Fibroblast of mammary gland (primary cell): Measurements from ENCODE around the gene KIF6.

Experiments
- DNase-seq: peaks from one replicate; pipeline ENCODE4 v3.0.0-alpha.2; 2010; ENCODE audit warnings: low read depth
- H3K4me3 ChIP-seq: 2 replicates; pipeline ENCODE4 v1.5.1; 2011; ENCODE audit warnings: low read depth, mild to moderate bottlenecking, low read length, moderate library complexity; ENCODE audit not compliant: control insufficient read depth
- TF ChIP-seq, protein P1 (sequence below): conservative IDR thresholded peaks from 2 replicates; pipeline ENCODE4 v1.5.1; 2011; ENCODE audit warnings: low read depth, low read length, inconsistent platforms; ENCODE audit not compliant: control insufficient read depth, insufficient read depth

The KIF6 gene

DNA sequence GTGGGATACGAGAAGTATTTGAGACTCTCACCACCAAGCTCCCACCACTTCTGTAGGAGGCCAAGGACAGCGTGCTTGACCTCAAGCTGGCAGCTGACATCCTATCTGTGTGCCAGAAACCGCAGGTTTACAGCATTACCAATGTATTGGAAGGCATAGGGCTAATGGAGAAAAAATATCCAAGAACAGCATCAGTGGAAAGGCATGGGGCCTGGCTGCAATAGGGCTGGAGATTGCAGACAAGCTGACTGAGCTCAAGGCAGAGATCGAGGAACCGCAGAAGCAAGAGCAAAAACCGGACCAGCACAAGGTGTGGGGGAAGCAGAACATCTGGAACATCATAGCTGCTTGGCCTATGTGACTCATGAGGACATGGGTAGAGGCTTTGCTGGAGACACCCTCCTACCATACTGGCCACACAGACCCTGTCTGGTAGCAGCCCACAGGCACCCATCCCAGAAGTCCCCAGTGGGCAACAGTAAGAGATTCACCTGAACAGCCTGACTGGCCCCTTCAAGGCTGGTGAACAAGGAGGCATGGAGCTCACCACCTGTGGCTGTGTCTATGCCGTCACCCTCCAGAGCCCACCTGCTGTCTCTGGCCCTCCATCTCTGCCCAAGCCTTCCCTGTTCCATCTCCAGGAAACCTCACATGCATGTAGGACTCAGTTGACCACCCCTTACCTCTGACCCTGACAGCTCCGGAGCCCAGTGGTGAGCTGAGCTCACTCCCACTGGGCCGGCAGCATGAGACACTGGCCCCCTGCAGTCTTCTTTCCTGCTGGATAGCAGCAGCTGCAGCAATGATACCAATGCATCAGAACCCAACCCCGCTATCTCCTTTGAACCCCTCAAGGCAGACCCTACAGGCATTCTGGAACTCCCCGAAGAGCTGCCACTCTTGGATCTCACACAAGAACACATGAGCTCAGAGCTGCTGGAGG lies 171.1 kb downstream of the KIF6 start:
- no peak overlapping the region for H3K4me3 ChIP-seq
- TF ChIP-seq, protein P1, sequence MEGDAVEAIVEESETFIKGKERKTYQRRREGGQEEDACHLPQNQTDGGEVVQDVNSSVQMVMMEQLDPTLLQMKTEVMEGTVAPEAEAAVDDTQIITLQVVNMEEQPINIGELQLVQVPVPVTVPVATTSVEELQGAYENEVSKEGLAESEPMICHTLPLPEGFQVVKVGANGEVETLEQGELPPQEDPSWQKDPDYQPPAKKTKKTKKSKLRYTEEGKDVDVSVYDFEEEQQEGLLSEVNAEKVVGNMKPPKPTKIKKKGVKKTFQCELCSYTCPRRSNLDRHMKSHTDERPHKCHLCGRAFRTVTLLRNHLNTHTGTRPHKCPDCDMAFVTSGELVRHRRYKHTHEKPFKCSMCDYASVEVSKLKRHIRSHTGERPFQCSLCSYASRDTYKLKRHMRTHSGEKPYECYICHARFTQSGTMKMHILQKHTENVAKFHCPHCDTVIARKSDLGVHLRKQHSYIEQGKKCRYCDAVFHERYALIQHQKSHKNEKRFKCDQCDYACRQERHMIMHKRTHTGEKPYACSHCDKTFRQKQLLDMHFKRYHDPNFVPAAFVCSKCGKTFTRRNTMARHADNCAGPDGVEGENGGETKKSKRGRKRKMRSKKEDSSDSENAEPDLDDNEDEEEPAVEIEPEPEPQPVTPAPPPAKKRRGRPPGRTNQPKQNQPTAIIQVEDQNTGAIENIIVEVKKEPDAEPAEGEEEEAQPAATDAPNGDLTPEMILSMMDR: no peak
- DNase-seq: peak; percentile 32

DNA sequence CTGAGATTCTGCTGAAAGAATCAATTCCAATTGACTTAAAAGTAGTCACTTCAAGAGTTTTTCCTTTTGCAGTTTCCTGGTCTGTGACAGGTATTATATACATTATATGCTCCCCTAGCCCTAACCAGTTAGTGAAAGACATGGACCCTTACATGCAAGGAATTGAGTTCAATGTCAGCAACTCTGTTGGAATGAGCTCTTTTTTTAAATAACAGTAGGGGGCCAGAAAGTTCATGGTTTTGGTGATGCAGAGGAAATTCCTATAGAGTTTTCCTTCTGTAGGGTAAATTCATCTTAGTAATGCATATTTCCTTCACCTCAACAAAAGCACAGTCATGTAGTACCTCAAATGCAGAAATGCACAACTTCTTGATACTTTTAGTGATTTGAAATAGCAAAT lies 172.2 kb downstream of the KIF6 start:
- TF ChIP-seq, protein P1: no peak
- H3K4me3 ChIP-seq: no peak overlapping the region
- DNase-seq: no peak

DNA sequence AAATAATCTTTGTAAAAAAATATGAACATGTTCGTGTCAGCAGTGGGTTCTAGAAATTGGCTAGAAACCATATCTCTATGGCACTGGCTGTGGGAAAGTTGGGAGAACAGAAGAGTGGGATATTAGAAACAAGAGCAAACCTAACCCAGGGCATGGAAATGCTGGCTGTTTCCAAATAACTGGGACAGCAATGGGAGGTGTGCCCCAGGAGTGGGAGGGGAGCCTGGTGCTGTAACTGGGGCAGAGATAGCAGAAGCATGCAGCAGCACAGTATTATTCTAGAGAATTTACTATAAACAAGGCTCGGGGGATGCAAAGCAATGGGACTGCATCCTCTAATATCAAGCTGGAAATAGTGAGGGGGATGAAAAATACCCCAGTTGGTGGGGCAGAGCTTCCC lies 175.0 kb downstream of the KIF6 start:
- no peak overlapping the region for H3K4me3 ChIP-seq
- TF ChIP-seq, protein P1: no peak
- no peak for DNase-seq

DNA sequence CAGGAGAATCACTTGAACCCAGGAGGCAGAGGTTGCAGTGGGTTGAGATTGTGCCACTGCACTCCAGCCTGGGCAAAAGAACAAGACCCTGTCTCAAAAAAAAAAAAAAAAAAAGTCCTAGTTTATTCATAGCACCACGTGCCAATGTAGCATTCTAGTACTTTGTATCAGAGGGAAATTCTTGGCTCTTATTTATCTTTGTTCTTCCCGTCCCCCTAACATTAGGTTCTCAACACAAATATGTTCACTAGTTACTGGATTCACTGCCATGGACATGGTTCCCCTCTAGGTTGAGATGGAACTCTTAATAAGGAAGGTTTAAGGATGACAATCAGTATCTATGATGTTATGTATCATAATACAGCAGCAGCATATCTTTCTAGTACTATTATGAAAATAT lies 178.5 kb downstream of the KIF6 start:
- no peak for DNase-seq
- TF ChIP-seq, protein P1: no peak
- no peak overlapping the region for H3K4me3 ChIP-seq

DNA sequence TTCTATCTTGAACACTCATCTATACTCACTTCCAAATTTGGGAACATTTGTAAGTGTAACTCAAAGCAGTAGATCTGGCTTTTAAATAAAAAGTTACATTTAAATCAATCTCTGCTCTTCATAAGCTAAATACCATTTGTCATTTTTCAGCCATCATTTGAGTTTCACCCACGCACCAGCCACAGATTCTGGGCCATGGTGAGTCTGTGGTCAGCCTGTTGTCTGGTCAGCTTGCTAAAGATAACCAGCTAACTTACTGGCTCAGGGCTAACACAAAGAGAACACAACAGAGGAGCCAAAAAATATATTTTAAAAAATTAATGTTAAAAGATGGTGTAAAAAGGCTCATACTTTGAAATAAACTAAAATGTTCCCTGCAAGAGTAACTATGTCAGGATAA lies 181.3 kb downstream of the KIF6 start:
- no peak overlapping the region for H3K4me3 ChIP-seq
- TF ChIP-seq, protein P1: no peak

DNA sequence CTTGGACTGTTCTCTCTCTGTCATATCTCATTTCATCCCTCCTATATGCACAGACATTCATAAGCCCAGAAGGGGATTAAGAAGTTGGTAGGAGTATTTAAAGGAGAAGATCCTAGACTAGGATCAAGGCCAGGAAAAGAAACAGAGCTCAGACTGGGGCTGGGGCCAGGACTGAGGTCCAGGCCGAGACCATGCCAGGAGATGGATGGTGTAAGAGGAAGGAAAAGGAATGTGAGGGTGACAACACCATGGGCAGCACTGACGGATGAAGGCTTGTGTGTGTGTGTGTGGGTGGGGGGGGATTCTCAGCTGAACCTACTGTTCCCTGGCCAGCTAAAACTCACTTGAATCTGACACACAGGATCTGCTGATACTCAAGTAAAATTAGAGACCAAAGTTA lies 182.1 kb downstream of the KIF6 start:
- H3K4me3 ChIP-seq: no peak overlapping the region
- TF ChIP-seq, protein P1: no peak
- peak; percentile 8 for DNase-seq

More for the DNA sequence above, 181.3 kb downstream of the KIF6 start:
- no peak for DNase-seq
